Lung (tissue), 12 donors: ENCODE results near the gene LMNTD2. TPM values are rescaled to one million over a fixed set of nuclear protein-coding genes. Genes with fewer than 3 reads are reported as not detected.

Source experiments
- ATAC-seq: fragments of 200-7000 bp; cut with Tn5 transposase; one replicate; pipeline ENCODE4 v1.9.1; 2020; ENCODE audit warnings: moderate number of reproducible peaks; ENCODE audit not compliant: insufficient read depth, low FRiP score
- DNase-seq, 3 donors: peaks; one replicate each; pipeline ENCODE4 v3.0.0-alpha.2; 2013 to 2017
- H3K27ac ChIP-seq, 2 donors: one replicate each; pipeline ENCODE4 v1.5.1; 2013; ENCODE audit warnings: mild to moderate bottlenecking in 2 of 2, moderate library complexity in 2 of 2, control low read depth in 1 of 2, inconsistent platforms in 1 of 2, low read depth in 1 of 2, low read length in 1 of 2
- H3K27me3 ChIP-seq, 3 donors: one replicate each; pipeline ENCODE4 v1.5.1; 2013; ENCODE audit warnings: low read length in 2 of 3; ENCODE audit not compliant: control insufficient read depth in 3 of 3, insufficient read depth in 3 of 3
- H3K36me3 ChIP-seq, 4 donors: one replicate each; pipeline ENCODE4 v1.5.1; 2013; ENCODE audit warnings: low read length in 4 of 4, mild to moderate bottlenecking in 1 of 4, moderate library complexity in 1 of 4; ENCODE audit not compliant: control insufficient read depth in 4 of 4, insufficient read depth in 4 of 4
- H3K4me1 ChIP-seq, 5 donors: one replicate each; pipeline ENCODE4 v1.5.1; 2013; ENCODE audit warnings: low read length in 5 of 5, mild to moderate bottlenecking in 2 of 5, moderate library complexity in 1 of 5; ENCODE audit not compliant: control insufficient read depth in 5 of 5, insufficient read depth in 5 of 5
- H3K4me3 ChIP-seq: one replicate; pipeline ENCODE4 v1.5.1; 2013; ENCODE audit warnings: mild to moderate bottlenecking, control low read depth, moderate library complexity
- H3K9ac ChIP-seq, 2 donors: one replicate each; pipeline ENCODE4 v1.5.1; 2013; ENCODE audit warnings: low read length in 2 of 2, control low read depth in 1 of 2; ENCODE audit not compliant: insufficient read depth in 1 of 2
- H3K9me3 ChIP-seq, 4 donors: one replicate each; pipeline ENCODE4 v1.5.1; 2013; ENCODE audit warnings: low read length in 3 of 4, mild to moderate bottlenecking in 1 of 4, moderate library complexity in 1 of 4; ENCODE audit not compliant: control insufficient read depth in 4 of 4, insufficient read depth in 3 of 4
- WGBS, 2 donors: extraction: QIAGEN DNeasy Blood & Tissue Kit; methylation state at CpG; one replicate each; pipeline ENCODE4 v1.1.7; 2013; 5-methylcytosine and 5-hydroxymethylcytosine counted together
- polyA plus RNA-seq, 2 donors: library from polyadenylated mRNA; stranded (reverse); fragments of 200-250 nt; gene quantifications; one replicate each; pipeline ENCODE4 v1.2.1, GENCODE V29; 2013
- total RNA-seq, 2 donors: library from RNA; depleted of rRNA in 1 of 2; stranded (reverse); fragments of >200 nt in 1 of 2; gene quantifications; one replicate each; pipeline ENCODE4 v1.2.1, GENCODE V29; 2014 to 2021
- TF ChIP-seq, protein P1 (sequence below): IDR thresholded peaks from 2 replicates; pipeline ENCODE4 v1.5.1; 2012; ENCODE audit warnings: mild to moderate bottlenecking; ENCODE audit errors: control extremely low read depth, extremely low read depth
- donor health status: control.
- donor health status: control.
- donor health status: Bipolar disorder and iron deficiency.
- donor health status: healthy.
- donor health status: DM: yes; HTN: yes; CAD: no.

LMNTD2 gene
- total and polyA plus RNA-seq, 4 donors, result 2.3 to 9.7 (median 3.8) TPM

GRCh38 chr11:589798-590197 is 29.3 kb upstream of the LMNTD2 start:
- peaks cover 16 to 59% (median 38%) of the 10 kb centered on the region in 4 donors for H3K36me3 ChIP-seq
- H3K9ac ChIP-seq, result no peak overlapping the region
- H3K4me1 ChIP-seq, result no peaks in the 10 kb centered on the region
- ATAC-seq (no peak), DNase-seq (no peak)
- no peak overlapping the region for H3K27ac ChIP-seq
- 95 to 96% methylated on average over 26 of the region's 26 CpGs for WGBS, 2 donors
- H3K9me3 ChIP-seq, result no peaks in the 10 kb centered on the region
- no peaks in the 10 kb centered on the region for H3K27me3 ChIP-seq
- no peak overlapping the region for H3K4me3 ChIP-seq
- TF ChIP-seq, protein P1, sequence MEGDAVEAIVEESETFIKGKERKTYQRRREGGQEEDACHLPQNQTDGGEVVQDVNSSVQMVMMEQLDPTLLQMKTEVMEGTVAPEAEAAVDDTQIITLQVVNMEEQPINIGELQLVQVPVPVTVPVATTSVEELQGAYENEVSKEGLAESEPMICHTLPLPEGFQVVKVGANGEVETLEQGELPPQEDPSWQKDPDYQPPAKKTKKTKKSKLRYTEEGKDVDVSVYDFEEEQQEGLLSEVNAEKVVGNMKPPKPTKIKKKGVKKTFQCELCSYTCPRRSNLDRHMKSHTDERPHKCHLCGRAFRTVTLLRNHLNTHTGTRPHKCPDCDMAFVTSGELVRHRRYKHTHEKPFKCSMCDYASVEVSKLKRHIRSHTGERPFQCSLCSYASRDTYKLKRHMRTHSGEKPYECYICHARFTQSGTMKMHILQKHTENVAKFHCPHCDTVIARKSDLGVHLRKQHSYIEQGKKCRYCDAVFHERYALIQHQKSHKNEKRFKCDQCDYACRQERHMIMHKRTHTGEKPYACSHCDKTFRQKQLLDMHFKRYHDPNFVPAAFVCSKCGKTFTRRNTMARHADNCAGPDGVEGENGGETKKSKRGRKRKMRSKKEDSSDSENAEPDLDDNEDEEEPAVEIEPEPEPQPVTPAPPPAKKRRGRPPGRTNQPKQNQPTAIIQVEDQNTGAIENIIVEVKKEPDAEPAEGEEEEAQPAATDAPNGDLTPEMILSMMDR, result no peak

GRCh38 chr11:587978-588380 is 27.4 kb upstream of the LMNTD2 start:
- Histone ChIP-seq H3K36me3 (peaks cover 16 to 59% (median 40%) of the 10 kb centered on the region in 4 donors), H3K9me3 (no peaks in the 10 kb centered on the region), H3K4me3 (no peak overlapping the region), H3K4me1 (no peaks in the 10 kb centered on the region), H3K27ac (peak overlapping the region in 1 of 2 donors; percentile 5), H3K9ac (no peak overlapping the region), H3K27me3 (no peaks in the 10 kb centered on the region)
- ATAC-seq (peak; percentile 80), DNase-seq (no peak)
- WGBS, 2 donors, result 18 to 63% methylated on average over 6 of the region's 6 CpGs
- TF ChIP-seq, protein P1, result no peak

GRCh38 chr11:587546-587945 is 27.0 kb upstream of the LMNTD2 start:
- TF ChIP-seq, protein P1, result no peak
- DNase-seq, result no peak
- Histone ChIP-seq H3K4me1 (no peaks in the 10 kb centered on the region), H3K4me3 (no peak overlapping the region), H3K9ac (no peak overlapping the region), H3K27ac (peak overlapping the region in 1 of 2 donors; percentile 32), H3K27me3 (no peaks in the 10 kb centered on the region), H3K9me3 (no peaks in the 10 kb centered on the region), H3K36me3 (peaks cover 14 to 55% (median 39%) of the 10 kb centered on the region in 4 donors)
- ATAC-seq, result no peak
- WGBS, 2 donors, result 86% methylated on average over 8 of the region's 8 CpGs
